ENCODE data around the gene TXNDC11. TPM values are rescaled to one million over a fixed set of nuclear protein-coding genes. Genes with fewer than 3 reads are reported as not detected.

The TXNDC11 gene
- total RNA-seq, 1 experiment from 2014 or later: 30.9 TPM

GRCh38 chr16:11781773-11782172 lies 39.1 kb upstream of the TXNDC11 start:
- H3K4me1 ChIP-seq (replicated peaks; ENCODE audit: insufficient read depth): no peaks in the 10 kb centered on the region
- H3K4me2 ChIP-seq: no peak overlapping the region
- H3K9me3 ChIP-seq (ENCODE audit: insufficient read depth, low read depth): no peaks in the 10 kb centered on the region
- H3K27ac ChIP-seq: no peak overlapping the region
- intact Hi-C loops (cut with micrococcal nuclease; ENCODE audit: unreplicated experiment): no loop called here
- H3K36me3 ChIP-seq (ENCODE audit: low read depth): peaks cover 6% of the 10 kb centered on the region; the same call in 1 of the 2 replicates
- peaks cover 28% of the 10 kb centered on the region for H4K20me1 ChIP-seq (ENCODE audit: insufficient read depth)
- no peak overlapping the region for H3K4me3 ChIP-seq
- H3K9me2 ChIP-seq (ENCODE audit: insufficient read depth): no peaks in the 10 kb centered on the region
- H3K79me2 ChIP-seq (ENCODE audit: low read depth): peaks cover 23% of the 10 kb centered on the region
- H2AFZ ChIP-seq: no peak overlapping the region
- ChIA-PET POLR2A (ENCODE audit: unreplicated experiment) (no interaction called here), CTCF (interaction anchor here (0.6 to 0.7 kb wide), 2 partner anchors 15 to 39 kb away, joined by 3 to 16 read pairs; partner anchors contain the start of genes TXNDC11 and ZC3H7A)
- H3K27me3 ChIP-seq (ENCODE audit: insufficient read depth, low read depth): no peaks in the 10 kb centered on the region
- BruUV-seq (replicated peaks): no TSS peak
- TF ChIP-seq CTCF (conservative IDR thresholded peaks at IDR 0.05) (no peak), EZH2 (IDR thresholded peaks at IDR 0.05; ENCODE audit: low read depth) (no peak)
- H3F3A ChIP-seq (ENCODE audit: insufficient read depth, low read depth): peaks cover 4% of the 10 kb centered on the region; the same call in 1 of the 2 replicates
- DNase-seq: no peak

- Histone ChIP-seq H3K4me2 (no peak overlapping the region), H3K9me3 (ENCODE audit: insufficient read depth, low read depth) (no peaks in the 10 kb centered on the region), H2AFZ (no peak overlapping the region), H3K36me3 (ENCODE audit: low read depth) (peaks cover 12% of the 10 kb centered on the region), H3K4me3 (no peak overlapping the region), H4K20me1 (ENCODE audit: insufficient read depth) (peaks cover 33% of the 10 kb centered on the region), H3K79me2 (ENCODE audit: low read depth) (peaks cover 16% of the 10 kb centered on the region), H3K27me3 (ENCODE audit: insufficient read depth, low read depth) (no peaks in the 10 kb centered on the region), H3F3A (ENCODE audit: insufficient read depth, low read depth) (peaks cover 4% of the 10 kb centered on the region; the same call in 1 of the 2 replicates), H3K27ac (no peak overlapping the region), H3K4me1 (replicated peaks; ENCODE audit: insufficient read depth) (no peaks in the 10 kb centered on the region), H3K9me2 (ENCODE audit: insufficient read depth) (no peaks in the 10 kb centered on the region)
- ChIA-PET POLR2A (ENCODE audit: unreplicated experiment) (interaction anchor here (0.7 kb wide), 1 partner anchor 233 kb away, joined by 6 read pairs; no protein-coding TSS in a partner anchor), CTCF (interaction anchor here (0.7 kb wide), 1 partner anchor 16 kb away, joined by 3 read pairs; the partner anchor contains the start of gene ZC3H7A)
- no TSS peak for BruUV-seq (replicated peaks)
- TF ChIP-seq EZH2 (IDR thresholded peaks at IDR 0.05; ENCODE audit: low read depth): no peak
- TF ChIP-seq CTCF (conservative IDR thresholded peaks at IDR 0.05): no peak
- intact Hi-C loops (cut with micrococcal nuclease; ENCODE audit: unreplicated experiment): no loop called here
- DNase-seq: no peak
These were observed 38.5 kb upstream of the TXNDC11 start for GRCh38 chr16:11780991-11781680.

DNA sequence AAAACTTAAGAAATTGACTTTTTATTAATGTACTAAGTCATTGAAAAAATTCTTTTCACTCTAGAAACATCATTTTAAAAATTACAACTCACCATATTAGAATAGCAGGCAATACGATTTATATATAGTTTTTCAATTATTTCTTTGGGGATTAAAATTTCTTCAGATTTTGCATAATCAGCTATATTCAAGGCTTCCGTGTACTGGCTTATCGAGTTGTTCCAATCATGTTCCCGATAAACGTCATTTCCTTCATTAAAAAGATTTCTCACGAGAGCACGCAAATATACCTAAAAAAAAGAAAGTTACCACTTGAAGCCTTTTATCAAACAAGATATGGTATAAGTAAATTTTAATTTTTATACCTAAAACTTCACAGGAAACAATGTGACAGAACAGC lies 36.4 kb upstream of the TXNDC11 start:
- ChIA-PET CTCF (no interaction called here), POLR2A (ENCODE audit: unreplicated experiment) (no interaction called here)
- intact Hi-C loops (cut with micrococcal nuclease; ENCODE audit: unreplicated experiment): no loop called here
- Histone ChIP-seq H3K27me3 (ENCODE audit: insufficient read depth, low read depth) (no peaks in the 10 kb centered on the region), H2AFZ (no peak overlapping the region), H4K20me1 (ENCODE audit: insufficient read depth) (peaks cover 30% of the 10 kb centered on the region), H3K4me3 (no peak overlapping the region), H3F3A (ENCODE audit: insufficient read depth, low read depth) (peaks cover 4% of the 10 kb centered on the region; the same call in 1 of the 2 replicates), H3K4me1 (replicated peaks; ENCODE audit: insufficient read depth) (no peaks in the 10 kb centered on the region), H3K9me3 (ENCODE audit: insufficient read depth, low read depth) (no peaks in the 10 kb centered on the region), H3K9me2 (ENCODE audit: insufficient read depth) (no peaks in the 10 kb centered on the region), H3K4me2 (no peak overlapping the region), H3K27ac (no peak overlapping the region), H3K36me3 (ENCODE audit: low read depth) (peaks cover 12% of the 10 kb centered on the region), H3K79me2 (ENCODE audit: low read depth) (0 out of 2 replicates have a peak, but pooled peaks cover 8% of the 10 kb centered on the region)
- no peak for DNase-seq
- no peak for TF ChIP-seq CTCF (conservative IDR thresholded peaks at IDR 0.05)
- TF ChIP-seq EZH2 (IDR thresholded peaks at IDR 0.05; ENCODE audit: low read depth): no peak
- BruUV-seq (replicated peaks): no TSS peak

All from PC-9 (cell line).